Suprapubic skin (tissue), 4 donors: Measurements from ENCODE around the gene OR13F1. TPM values are rescaled to one million over a fixed set of nuclear protein-coding genes. Genes with fewer than 3 reads are reported as not detected.
"Not testable (repeated sequence)": the region's sequence is repeated elsewhere in the genome, so short reads cannot be mapped to it uniquely, and the experiment has no call there.

Source experiments
- DNase-seq, 2 donors: peaks; one replicate each; pipeline ENCODE4 v3.0.0-alpha.2; 2019; ENCODE audit warnings: low spot score in 2 of 2
- H3K27ac ChIP-seq: fragments of 200-600 bp; sonication (generic); one replicate; pipeline ENCODE4 v1.5.1; 2019
- H3K27me3 ChIP-seq: fragments of 200-600 bp; sonication (generic); one replicate; pipeline ENCODE4 v1.5.1; 2019
- H3K36me3 ChIP-seq: fragments of 200-600 bp; sonication (generic); one replicate; pipeline ENCODE4 v1.5.1; 2019
- H3K4me1 ChIP-seq: fragments of 200-600 bp; sonication (generic); one replicate; pipeline ENCODE4 v1.5.1; 2019
- H3K4me3 ChIP-seq: fragments of 200-600 bp; sonication (generic); one replicate; pipeline ENCODE4 v1.5.1; 2019; ENCODE audit warnings: mild to moderate bottlenecking
- H3K9me3 ChIP-seq: fragments of 200-600 bp; sonication (generic); one replicate; pipeline ENCODE4 v1.5.1; 2019
- EP300 ChIP-seq: sonication (generic); formaldehyde crosslinking; IDR thresholded peaks from one replicate; pipeline ENCODE4 v1.6.1; 2017; ENCODE audit warnings: antibody characterized with exemption
- POLR2A ChIP-seq, 2 donors: fragments of 450-650 bp; IDR thresholded peaks; one replicate each; pipeline ENCODE4 v1.6.1; 2017; ENCODE audit warnings: antibody characterized with exemption in 2 of 2, mild to moderate bottlenecking in 2 of 2, moderate library complexity in 2 of 2
- POLR2AphosphoS5 ChIP-seq, 3 donors: sonication (generic); formaldehyde crosslinking; IDR thresholded peaks; one replicate each; pipeline ENCODE4 v1.6.1; 2017; ENCODE audit warnings: antibody characterized with exemption in 3 of 3
- WGBS: methylation state at CpG from one replicate; pipeline ENCODE4 v1.1.5; 2018; 5-methylcytosine and 5-hydroxymethylcytosine counted together
- total RNA-seq, 4 donors: library from RNA; depleted of rRNA; stranded (reverse); fragments of >200 nt; gene quantifications; one replicate each; pipeline ENCODE4 v1.1.0, GENCODE V29; 2016
- TF ChIP-seq, protein P1 (sequence below), 2 donors: fragments of 200-600 bp in 1 of 2; fragments of 450-650 bp in 1 of 2; sonication (generic) in 1 of 2; IDR thresholded peaks; one replicate each; pipeline ENCODE4 v1.5.1; 2016 to 2019; ENCODE audit warnings: antibody characterized with exemption in 2 of 2, mild to moderate bottlenecking in 1 of 2, moderate library complexity in 1 of 2

OR13F1 gene
- total RNA-seq, 4 donors from 2014 or later, result not detected

DNA sequence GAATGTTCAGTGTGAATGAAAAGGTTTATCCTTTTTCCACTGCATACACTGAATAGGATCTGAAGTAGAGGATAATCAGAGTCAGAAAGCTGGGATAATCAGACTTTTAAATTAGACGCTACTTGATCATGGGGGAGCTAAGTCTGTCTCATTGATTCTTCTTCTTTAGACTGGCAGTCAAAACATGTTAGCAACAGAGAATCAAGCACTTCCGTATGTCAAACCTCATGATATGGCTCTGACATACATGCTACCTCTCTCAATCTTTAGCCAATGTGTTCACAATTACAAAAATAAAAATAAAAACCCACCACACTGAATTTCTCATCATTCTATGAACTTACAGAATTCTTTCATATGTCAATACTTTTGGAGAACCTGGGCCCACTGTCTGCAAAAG lies 19.0 kb upstream of the OR13F1 start:
- Histone ChIP-seq H3K36me3 (no peaks in the 10 kb centered on the region), H3K4me1 (no peaks in the 10 kb centered on the region), H3K27me3 (no peaks in the 10 kb centered on the region), H3K4me3 (no peak overlapping the region), H3K27ac (no peak overlapping the region), H3K9me3 (no peaks in the 10 kb centered on the region)
- no peak for TF ChIP-seq POLR2A (IDR thresholded peaks at IDR 0.05)
- WGBS, result 84% methylated on average over 2 of the region's 2 CpGs
- DNase-seq, result no peak

DNA sequence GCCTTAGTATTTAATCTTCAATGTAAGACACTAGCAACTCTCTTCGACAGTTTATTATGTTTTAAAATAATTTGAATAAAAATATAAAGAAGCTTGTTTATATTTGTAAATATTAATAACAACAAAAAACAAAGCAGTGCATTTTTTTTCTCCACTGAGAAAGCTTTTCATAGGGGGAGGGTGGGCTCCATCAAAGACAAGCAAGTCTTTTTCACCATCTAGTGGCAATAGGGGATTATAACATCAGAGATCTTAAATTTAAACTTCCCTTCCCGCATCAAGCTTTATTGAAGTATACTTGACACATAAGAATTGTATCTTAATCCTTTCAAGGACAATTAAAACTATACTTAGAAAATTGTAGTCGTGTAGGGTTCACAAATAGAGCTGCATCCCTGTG lies 9.3 kb upstream of the OR13F1 start:
- Histone ChIP-seq H3K27me3 (no peaks in the 10 kb centered on the region), H3K4me1 (no peaks in the 10 kb centered on the region), H3K27ac (no peak overlapping the region), H3K36me3 (no peaks in the 10 kb centered on the region), H3K4me3 (no peak overlapping the region), H3K9me3 (no peaks in the 10 kb centered on the region)
- WGBS, result 48% methylated on average over 3 of the region's 3 CpGs
- TF ChIP-seq, protein P1, sequence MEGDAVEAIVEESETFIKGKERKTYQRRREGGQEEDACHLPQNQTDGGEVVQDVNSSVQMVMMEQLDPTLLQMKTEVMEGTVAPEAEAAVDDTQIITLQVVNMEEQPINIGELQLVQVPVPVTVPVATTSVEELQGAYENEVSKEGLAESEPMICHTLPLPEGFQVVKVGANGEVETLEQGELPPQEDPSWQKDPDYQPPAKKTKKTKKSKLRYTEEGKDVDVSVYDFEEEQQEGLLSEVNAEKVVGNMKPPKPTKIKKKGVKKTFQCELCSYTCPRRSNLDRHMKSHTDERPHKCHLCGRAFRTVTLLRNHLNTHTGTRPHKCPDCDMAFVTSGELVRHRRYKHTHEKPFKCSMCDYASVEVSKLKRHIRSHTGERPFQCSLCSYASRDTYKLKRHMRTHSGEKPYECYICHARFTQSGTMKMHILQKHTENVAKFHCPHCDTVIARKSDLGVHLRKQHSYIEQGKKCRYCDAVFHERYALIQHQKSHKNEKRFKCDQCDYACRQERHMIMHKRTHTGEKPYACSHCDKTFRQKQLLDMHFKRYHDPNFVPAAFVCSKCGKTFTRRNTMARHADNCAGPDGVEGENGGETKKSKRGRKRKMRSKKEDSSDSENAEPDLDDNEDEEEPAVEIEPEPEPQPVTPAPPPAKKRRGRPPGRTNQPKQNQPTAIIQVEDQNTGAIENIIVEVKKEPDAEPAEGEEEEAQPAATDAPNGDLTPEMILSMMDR (IDR thresholded peaks at IDR 0.05), result no peak
- TF ChIP-seq POLR2AphosphoS5 (IDR thresholded peaks at IDR 0.05) (no peak), EP300 (no peak), POLR2A (IDR thresholded peaks at IDR 0.05) (no peak)
- no peak for DNase-seq

DNA sequence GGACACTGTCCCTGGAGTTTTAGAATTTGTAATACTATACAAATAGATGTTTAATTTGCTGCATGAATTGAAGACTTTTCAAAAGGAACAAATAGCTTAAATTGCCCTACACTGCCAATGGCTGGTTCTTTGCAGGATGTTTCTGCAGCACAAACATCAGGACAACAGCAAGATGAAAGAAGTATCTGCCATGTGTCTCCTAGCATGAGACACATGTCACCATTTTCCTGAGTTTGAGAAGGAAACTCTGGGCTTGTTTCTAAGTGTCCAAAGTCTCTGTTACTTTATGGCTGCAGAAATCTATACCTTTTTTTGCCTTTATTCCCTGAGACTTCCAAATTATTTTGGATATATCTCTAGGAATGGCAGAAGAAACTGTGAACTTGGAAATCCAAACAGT lies 623 bp upstream of the OR13F1 start:
- Histone ChIP-seq H3K27ac (no peak overlapping the region), H3K4me3 (no peak overlapping the region), H3K27me3 (no peaks in the 10 kb centered on the region), H3K4me1 (no peaks in the 10 kb centered on the region), H3K36me3 (no peaks in the 10 kb centered on the region), H3K9me3 (no peaks in the 10 kb centered on the region)
- TF ChIP-seq EP300, result no peak
- TF ChIP-seq POLR2AphosphoS5 (IDR thresholded peaks at IDR 0.05), result no peak
- TF ChIP-seq, protein P1 (IDR thresholded peaks at IDR 0.05), result no peak
- TF ChIP-seq POLR2A (IDR thresholded peaks at IDR 0.05), result no peak
- DNase-seq, result no peak

DNA sequence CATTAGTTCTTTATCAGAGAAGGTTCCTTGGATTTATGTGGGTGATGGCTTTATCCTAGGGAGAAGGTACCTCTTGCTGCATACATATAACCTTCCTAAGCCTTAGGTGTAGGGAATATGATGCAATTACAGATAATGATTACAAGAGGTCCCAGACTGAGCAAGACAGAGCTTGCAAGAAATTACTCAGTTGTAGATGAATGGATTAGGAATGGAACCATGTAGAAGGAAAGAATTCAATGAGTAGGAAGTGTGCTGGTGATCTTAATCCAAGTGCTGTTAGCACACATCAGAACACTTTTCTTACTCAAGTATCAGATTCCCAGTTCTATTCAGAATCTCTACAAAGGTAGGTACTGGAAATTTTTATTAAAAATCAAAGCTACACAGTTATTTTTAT lies 2.5 kb downstream of the OR13F1 start:
- Histone ChIP-seq H3K4me3 (no peak overlapping the region), H3K4me1 (no peaks in the 10 kb centered on the region), H3K27ac (no peak overlapping the region), H3K36me3 (no peaks in the 10 kb centered on the region), H3K9me3 (no peaks in the 10 kb centered on the region), H3K27me3 (no peaks in the 10 kb centered on the region)
- TF ChIP-seq, protein P1 (IDR thresholded peaks at IDR 0.05), result no peak
- TF ChIP-seq POLR2A (IDR thresholded peaks at IDR 0.05), result no peak
- DNase-seq, result no peak

DNA sequence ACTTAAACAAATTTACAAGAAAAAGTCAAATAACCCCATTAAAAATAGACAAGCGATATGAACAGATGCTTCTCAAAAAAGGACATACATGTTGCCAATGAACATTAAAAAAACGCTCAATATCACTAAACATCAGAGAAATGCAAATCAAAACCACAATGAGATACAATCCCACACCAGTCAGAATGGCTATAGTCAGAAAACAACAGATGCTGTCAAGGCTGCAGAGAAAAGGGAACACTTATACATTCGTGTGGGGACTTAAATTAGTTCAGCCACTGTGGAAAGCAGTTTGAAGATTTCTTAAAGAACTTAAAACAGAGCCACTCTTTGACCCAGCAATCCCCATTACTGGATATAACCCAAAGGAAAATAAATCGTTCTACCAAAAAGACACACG lies 10.8 kb downstream of the OR13F1 start:
- WGBS, result 79% methylated on average over 5 of the region's 5 CpGs
- no peaks in the 10 kb centered on the region for H3K9me3 ChIP-seq
- DNase-seq, result no peak

DNA sequence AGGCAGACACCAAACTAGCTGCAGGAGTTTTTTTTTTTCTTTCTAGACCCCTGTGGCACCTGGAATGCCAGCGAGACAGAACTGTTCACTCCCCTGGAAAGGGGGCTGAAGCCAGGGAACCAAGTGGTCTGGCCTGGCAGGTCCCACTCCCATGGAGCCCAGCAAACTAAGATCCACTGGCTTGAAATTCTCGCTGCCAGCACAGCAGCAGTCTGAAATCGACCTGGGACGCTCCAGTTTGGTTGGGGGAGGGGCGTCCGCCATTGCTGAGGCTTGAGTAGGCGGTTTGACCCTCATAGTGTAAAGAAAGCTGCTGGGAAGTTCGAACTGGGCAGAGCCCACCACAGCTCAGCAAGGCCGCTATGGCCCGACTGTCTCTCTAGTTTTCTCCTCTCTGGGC lies 16.2 kb downstream of the OR13F1 start:
- not testable (repeated sequence) for H3K4me1 ChIP-seq, H3K36me3 ChIP-seq, H3K4me3 ChIP-seq, H3K9me3 ChIP-seq, H3K27me3 ChIP-seq, H3K27ac ChIP-seq, DNase-seq
- 91% methylated on average over 10 of the region's 10 CpGs for WGBS

More for the DNA sequence above, 10.8 kb downstream of the OR13F1 start:
- H3K27me3 ChIP-seq, result no peaks in the 10 kb centered on the region
- TF ChIP-seq, protein P1 (IDR thresholded peaks at IDR 0.05), result no peak
- TF ChIP-seq EP300 (no peak), POLR2AphosphoS5 (IDR thresholded peaks at IDR 0.05) (no peak), POLR2A (IDR thresholded peaks at IDR 0.05) (no peak)
- no peaks in the 10 kb centered on the region for H3K36me3 ChIP-seq
- H3K4me1 ChIP-seq, result no peaks in the 10 kb centered on the region
- H3K4me3 ChIP-seq, result no peak overlapping the region
- no peak overlapping the region for H3K27ac ChIP-seq
